ENCODE results near the gene TNFAIP8L3. TPM values are rescaled to one million over a fixed set of nuclear protein-coding genes. Genes with fewer than 3 reads are reported as not detected.

The TNFAIP8L3 gene
- total RNA-seq, 1 donor from 2014 or later: not detected

DNA sequence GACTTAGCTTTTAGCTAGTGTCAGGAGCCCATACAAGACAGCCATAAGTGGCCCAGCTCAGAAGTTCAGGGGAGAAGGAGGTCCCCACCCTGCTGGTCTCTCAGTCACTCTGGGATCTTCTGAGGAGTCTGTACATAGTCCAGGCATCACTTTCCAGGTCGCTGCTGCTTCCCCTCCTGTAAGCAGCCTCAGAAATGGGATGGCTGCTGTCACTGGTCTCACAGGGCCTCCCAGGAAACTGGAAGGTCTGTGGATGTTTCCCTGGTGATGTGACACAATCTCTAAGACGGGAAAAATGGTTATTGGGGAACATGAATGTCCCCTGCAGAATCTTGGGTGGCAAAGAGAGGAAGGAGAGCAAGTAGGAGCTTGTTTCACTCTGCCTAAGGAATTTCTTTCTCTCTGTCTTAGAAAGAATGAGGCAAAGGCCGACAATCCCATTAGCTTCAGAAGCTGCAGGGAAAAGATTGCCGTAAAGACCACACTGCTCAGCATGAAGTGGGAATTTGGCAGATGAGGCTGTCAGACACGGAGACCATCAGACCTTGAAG, 43.2 kb upstream of the TNFAIP8L3 start:
- TF ChIP-seq EZH2 (IDR thresholded peaks at IDR 0.05): no peak
- TF ChIP-seq, protein P1, sequence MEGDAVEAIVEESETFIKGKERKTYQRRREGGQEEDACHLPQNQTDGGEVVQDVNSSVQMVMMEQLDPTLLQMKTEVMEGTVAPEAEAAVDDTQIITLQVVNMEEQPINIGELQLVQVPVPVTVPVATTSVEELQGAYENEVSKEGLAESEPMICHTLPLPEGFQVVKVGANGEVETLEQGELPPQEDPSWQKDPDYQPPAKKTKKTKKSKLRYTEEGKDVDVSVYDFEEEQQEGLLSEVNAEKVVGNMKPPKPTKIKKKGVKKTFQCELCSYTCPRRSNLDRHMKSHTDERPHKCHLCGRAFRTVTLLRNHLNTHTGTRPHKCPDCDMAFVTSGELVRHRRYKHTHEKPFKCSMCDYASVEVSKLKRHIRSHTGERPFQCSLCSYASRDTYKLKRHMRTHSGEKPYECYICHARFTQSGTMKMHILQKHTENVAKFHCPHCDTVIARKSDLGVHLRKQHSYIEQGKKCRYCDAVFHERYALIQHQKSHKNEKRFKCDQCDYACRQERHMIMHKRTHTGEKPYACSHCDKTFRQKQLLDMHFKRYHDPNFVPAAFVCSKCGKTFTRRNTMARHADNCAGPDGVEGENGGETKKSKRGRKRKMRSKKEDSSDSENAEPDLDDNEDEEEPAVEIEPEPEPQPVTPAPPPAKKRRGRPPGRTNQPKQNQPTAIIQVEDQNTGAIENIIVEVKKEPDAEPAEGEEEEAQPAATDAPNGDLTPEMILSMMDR (IDR thresholded peaks at IDR 0.05): no peak
- TF ChIP-seq EZH2phosphoT487 (IDR thresholded peaks at IDR 0.05): no peak
- H3K9me3 Mint-ChIP-seq: peaks cover 13% of the 10 kb centered on the region

DNA sequence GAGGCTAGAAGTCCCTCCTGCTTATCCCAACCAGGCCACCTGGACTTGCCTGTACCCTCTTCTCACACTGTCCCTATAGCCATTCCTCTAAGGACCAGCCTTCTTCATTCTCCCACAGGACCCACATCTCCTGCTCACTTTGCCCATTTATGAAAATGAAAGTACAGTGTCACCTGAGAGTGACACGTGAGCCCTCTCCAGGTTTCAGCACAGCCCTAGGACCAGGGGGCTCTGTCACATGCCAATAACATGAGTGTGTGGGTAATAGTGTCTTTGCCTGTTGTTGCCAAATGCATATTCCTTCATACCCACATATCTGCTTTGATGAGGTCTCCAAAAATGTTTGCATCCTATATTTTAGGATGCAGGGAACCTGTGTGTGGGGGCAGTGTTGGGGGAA, 42.3 kb upstream of the TNFAIP8L3 start:
- no peaks in the 10 kb centered on the region for H3F3A ChIP-seq (ENCODE audit: low read depth)
- H3K9me3 Mint-ChIP-seq: peaks cover 13% of the 10 kb centered on the region
- H3K27ac Mint-ChIP-seq: no peak overlapping the region

More for the DNA sequence above, 43.2 kb upstream of the TNFAIP8L3 start:
- Histone ChIP-seq H2AFZ (replicated peaks) (no peak overlapping the region), H3K27ac (no peak overlapping the region), H3K4me2 (no peak overlapping the region), H3K79me2 (ENCODE audit: low read depth) (no peaks in the 10 kb centered on the region), H3F3A (ENCODE audit: low read depth) (no peaks in the 10 kb centered on the region), H3K9me3 (ENCODE audit: low read depth) (peaks cover 7% of the 10 kb centered on the region), H3K9ac (no peak overlapping the region), H3K27me3 (no peaks in the 10 kb centered on the region), H3K4me1 (no peaks in the 10 kb centered on the region), H4K20me1 (ENCODE audit: low read depth) (no peaks in the 10 kb centered on the region), H3K4me3 (no peak overlapping the region), H3K36me3 (no peaks in the 10 kb centered on the region)
- Mint-ChIP-seq H3K4me3 (no peak overlapping the region), H3K4me1 (no peaks in the 10 kb centered on the region), H3K27me3 (ENCODE audit: insufficient read depth, low read depth) (peaks cover 5% of the 10 kb centered on the region), H3K36me3 (no peaks in the 10 kb centered on the region), H3K27ac (no peak overlapping the region)
- DNase-seq (ENCODE audit: low spot score): no peak

DNA sequence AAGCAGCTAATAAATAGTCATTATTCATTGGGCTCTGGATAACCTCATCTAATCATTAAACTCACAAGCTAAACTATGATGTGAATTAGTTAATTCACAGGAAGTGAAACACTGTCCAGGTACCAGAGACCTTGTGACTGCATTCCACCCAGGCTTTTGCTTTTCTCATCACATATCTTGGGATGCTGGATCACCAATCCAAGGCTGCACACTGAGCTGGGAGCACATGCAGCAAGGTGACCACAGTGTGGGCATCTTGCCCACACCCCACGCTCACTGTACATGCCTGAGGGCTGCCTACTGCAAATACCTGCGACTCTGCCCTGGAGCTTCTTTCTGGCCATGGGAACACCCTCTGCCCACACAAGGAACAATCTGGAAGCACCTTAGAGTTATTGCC, 40.6 kb upstream of the TNFAIP8L3 start:
- Mint-ChIP-seq H3K27me3 (ENCODE audit: insufficient read depth, low read depth) (peaks cover 5% of the 10 kb centered on the region), H3K9me3 (peaks cover 4% of the 10 kb centered on the region), H3K4me1 (no peaks in the 10 kb centered on the region), H3K4me3 (no peak overlapping the region), H3K36me3 (no peaks in the 10 kb centered on the region), H3K27ac (no peak overlapping the region)
- no peaks in the 10 kb centered on the region for H3K36me3 ChIP-seq
- H3K4me3 ChIP-seq: no peak overlapping the region
- peaks cover 3% of the 10 kb centered on the region for H3K9me3 ChIP-seq (ENCODE audit: low read depth)
- no peak overlapping the region for H3K9ac ChIP-seq
- no peaks in the 10 kb centered on the region for H3K27me3 ChIP-seq
- H3K4me1 ChIP-seq: no peaks in the 10 kb centered on the region
- TF ChIP-seq, protein P1 (IDR thresholded peaks at IDR 0.05): no peak
- TF ChIP-seq EZH2 (IDR thresholded peaks at IDR 0.05) (no peak), EZH2phosphoT487 (IDR thresholded peaks at IDR 0.05) (no peak)
- H3K79me2 ChIP-seq (ENCODE audit: low read depth): no peaks in the 10 kb centered on the region
- H2AFZ ChIP-seq (replicated peaks): no peak overlapping the region
- no peaks in the 10 kb centered on the region for H4K20me1 ChIP-seq (ENCODE audit: low read depth)
- no peaks in the 10 kb centered on the region for H3F3A ChIP-seq (ENCODE audit: low read depth)
- DNase-seq (ENCODE audit: low spot score): no peak
- H3K27ac ChIP-seq: no peak overlapping the region
- no peak overlapping the region for H3K4me2 ChIP-seq

More for the DNA sequence above, 42.3 kb upstream of the TNFAIP8L3 start:
- H3K27ac ChIP-seq: no peak overlapping the region
- DNase-seq (ENCODE audit: low spot score): no peak
- no peaks in the 10 kb centered on the region for H3K4me1 ChIP-seq
- H3K9me3 ChIP-seq (ENCODE audit: low read depth): peaks cover 7% of the 10 kb centered on the region
- Mint-ChIP-seq H3K36me3 (no peaks in the 10 kb centered on the region), H3K27me3 (ENCODE audit: insufficient read depth, low read depth) (peaks cover 5% of the 10 kb centered on the region), H3K4me3 (no peak overlapping the region), H3K4me1 (no peaks in the 10 kb centered on the region)
- H3K36me3 ChIP-seq: no peaks in the 10 kb centered on the region
- no peak for TF ChIP-seq EZH2 (IDR thresholded peaks at IDR 0.05)
- no peak for TF ChIP-seq EZH2phosphoT487 (IDR thresholded peaks at IDR 0.05)
- TF ChIP-seq, protein P1 (IDR thresholded peaks at IDR 0.05): no peak
- H3K4me2 ChIP-seq: no peak overlapping the region
- H4K20me1 ChIP-seq (ENCODE audit: low read depth): no peaks in the 10 kb centered on the region
- no peaks in the 10 kb centered on the region for H3K79me2 ChIP-seq (ENCODE audit: low read depth)
- H3K27me3 ChIP-seq: no peaks in the 10 kb centered on the region
- H3K4me3 ChIP-seq: no peak overlapping the region
- H2AFZ ChIP-seq (replicated peaks): no peak overlapping the region
- H3K9ac ChIP-seq: no peak overlapping the region

Measured in neural progenitor cell (in vitro differentiated cells).